ENCODE data around the gene ZNF408. TPM values are rescaled to one million over a fixed set of nuclear protein-coding genes. Genes with fewer than 3 reads are reported as not detected.

The ZNF408 gene
- total and polyA plus RNA-seq, 2 experiments from 2014 or later, result 6.1 to 17.2 TPM

DNA sequence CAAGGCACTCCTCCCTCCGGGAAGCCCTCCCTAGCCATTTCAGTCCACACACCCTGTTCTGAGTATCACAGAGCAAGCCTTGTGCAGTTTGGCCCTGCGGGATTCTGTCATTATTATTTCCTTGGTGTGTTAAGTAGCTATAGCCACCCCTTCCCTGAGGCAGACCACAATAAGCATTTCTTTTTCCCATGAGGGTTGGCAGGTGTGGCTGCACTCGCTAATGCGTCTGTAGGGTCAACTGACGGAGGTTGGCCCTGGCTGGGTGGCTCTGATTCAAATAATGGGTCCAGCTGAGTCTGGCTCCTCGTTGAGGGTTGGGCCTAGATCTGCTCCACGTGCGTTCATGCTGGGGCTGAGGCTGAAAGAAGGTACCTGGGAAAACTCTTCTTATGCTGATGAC lies 23.3 kb downstream of the ZNF408 start:
- Mint-ChIP-seq H3K36me3 (ENCODE audit: low read depth) (no peaks in the 10 kb centered on the region), H3K27ac (peak overlapping the region; percentile 23; the same call in 1 of the 2 replicates), H3K27me3 (ENCODE audit: insufficient read depth, low read depth, poor library complexity) (peaks cover 12% of the 10 kb centered on the region), H3K9me3 (no peaks in the 10 kb centered on the region; the same call in 2 of the 3 replicates), H3K4me3 (no peak overlapping the region), H3K4me1 (peaks cover 10% of the 10 kb centered on the region)
- Histone ChIP-seq H3K27me3 (ENCODE audit: insufficient read depth) (no peaks in the 10 kb centered on the region), H3K79me2 (replicated peaks; ENCODE audit: insufficient read depth) (no peaks in the 10 kb centered on the region), H3F3A (replicated peaks; ENCODE audit: low read depth) (no peaks in the 10 kb centered on the region), H2AFZ (peak overlapping the region; percentile 88), H4K20me1 (replicated peaks; ENCODE audit: insufficient read depth) (no peaks in the 10 kb centered on the region), H3K36me3 (ENCODE audit: insufficient read depth) (no peaks in the 10 kb centered on the region), H3K4me3 (no peak overlapping the region), H3K4me1 (ENCODE audit: insufficient read depth) (no peaks in the 10 kb centered on the region), H3K9me2 (ENCODE audit: insufficient read depth) (no peaks in the 10 kb centered on the region), H3K27ac (ENCODE audit: low read depth) (no peak overlapping the region), H3K4me2 (no peak overlapping the region)
- no peak for TF ChIP-seq EZH2phosphoT487 (IDR thresholded peaks at IDR 0.05; ENCODE audit: unreplicated experiment)
- TF ChIP-seq, protein P1, sequence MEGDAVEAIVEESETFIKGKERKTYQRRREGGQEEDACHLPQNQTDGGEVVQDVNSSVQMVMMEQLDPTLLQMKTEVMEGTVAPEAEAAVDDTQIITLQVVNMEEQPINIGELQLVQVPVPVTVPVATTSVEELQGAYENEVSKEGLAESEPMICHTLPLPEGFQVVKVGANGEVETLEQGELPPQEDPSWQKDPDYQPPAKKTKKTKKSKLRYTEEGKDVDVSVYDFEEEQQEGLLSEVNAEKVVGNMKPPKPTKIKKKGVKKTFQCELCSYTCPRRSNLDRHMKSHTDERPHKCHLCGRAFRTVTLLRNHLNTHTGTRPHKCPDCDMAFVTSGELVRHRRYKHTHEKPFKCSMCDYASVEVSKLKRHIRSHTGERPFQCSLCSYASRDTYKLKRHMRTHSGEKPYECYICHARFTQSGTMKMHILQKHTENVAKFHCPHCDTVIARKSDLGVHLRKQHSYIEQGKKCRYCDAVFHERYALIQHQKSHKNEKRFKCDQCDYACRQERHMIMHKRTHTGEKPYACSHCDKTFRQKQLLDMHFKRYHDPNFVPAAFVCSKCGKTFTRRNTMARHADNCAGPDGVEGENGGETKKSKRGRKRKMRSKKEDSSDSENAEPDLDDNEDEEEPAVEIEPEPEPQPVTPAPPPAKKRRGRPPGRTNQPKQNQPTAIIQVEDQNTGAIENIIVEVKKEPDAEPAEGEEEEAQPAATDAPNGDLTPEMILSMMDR (conservative IDR thresholded peaks at IDR 0.05; ENCODE audit: low read depth in 2 of 2), result no peak
- no peak for TF ChIP-seq EZH2 (IDR thresholded peaks at IDR 0.05; ENCODE audit: low read depth, unreplicated experiment)
- no peak for TF ChIP-seq ZNF462 (CRISPR knock-in tag; IDR thresholded peaks at IDR 0.05)
- no peak for TF ChIP-seq CREB1 (CRISPR knock-in tag; IDR thresholded peaks at IDR 0.05; ENCODE audit: low read depth)
- TF ChIP-seq ZNF114 (CRISPR knock-in tag; IDR thresholded peaks at IDR 0.05), result no peak
- TF ChIP-seq JUNB (IDR thresholded peaks at IDR 0.05; ENCODE audit: unreplicated experiment), result no peak
- no peak for TF ChIP-seq STAT1 (IDR thresholded peaks at IDR 0.05; ENCODE audit: unreplicated experiment)
- TF ChIP-seq ZNF331 (CRISPR knock-in tag; IDR thresholded peaks at IDR 0.05; ENCODE audit: low read depth), result no peak
- TF ChIP-seq REST (IDR thresholded peaks at IDR 0.05; ENCODE audit: unreplicated experiment), result no peak
- TF ChIP-seq NANOG (IDR thresholded peaks at IDR 0.05; ENCODE audit: borderline replicate concordance), result no peak
- no peak for TF ChIP-seq POLR2AphosphoS5 (IDR thresholded peaks at IDR 0.05; ENCODE audit: low read depth)
- TF ChIP-seq ETS1 (IDR thresholded peaks at IDR 0.05), result no peak
- peak; percentile 43 for ATAC-seq
- DNase-seq (ENCODE audit: low spot score), result no peak

Measured in GM23338 (cell line).